GM19463 (cell line): ENCODE measurements around the gene IDH3B.

Experiments used
- ATAC-seq: cut with Tn5 transposase; IDR thresholded peaks from one replicate; pipeline ENCODE4 v1.9.1; 2021; ENCODE audit warnings: mild to moderate bottlenecking, moderate library complexity; ENCODE audit not compliant: unreplicated experiment

Gene IDH3B

GRCh38 chr20:2624190-2624589 is 39.8 kb downstream of the IDH3B start:
- no peak for ATAC-seq

DNA sequence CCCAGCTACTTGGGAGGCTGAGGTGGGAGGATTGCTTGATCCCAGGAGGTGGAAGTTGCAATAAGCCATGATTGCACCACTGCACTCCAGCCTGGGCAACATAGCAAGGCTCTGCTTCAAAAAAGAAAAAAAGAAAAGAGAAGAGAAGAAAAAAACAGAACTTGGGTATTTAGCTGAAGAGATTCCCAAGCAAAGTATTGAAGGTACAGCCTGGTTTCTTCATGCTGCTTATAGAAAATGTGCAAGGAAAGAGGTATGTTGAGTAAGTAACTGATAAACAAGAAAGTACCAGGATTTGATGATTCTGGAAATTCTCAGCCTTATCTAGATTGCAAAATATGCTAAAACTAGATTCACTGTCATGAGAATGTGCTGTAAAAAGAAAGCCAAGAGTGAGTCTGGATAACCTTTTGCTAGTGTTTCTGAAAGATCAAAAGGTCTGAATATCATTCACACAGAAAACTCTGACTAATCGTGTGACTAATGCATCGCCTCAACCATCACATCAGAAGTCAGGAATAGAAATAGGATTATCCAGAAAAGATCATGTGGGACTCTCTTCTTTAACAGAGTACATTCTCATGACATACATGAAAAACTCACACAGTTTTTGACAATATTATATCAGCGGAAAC is 43.9 kb downstream of the IDH3B start:
- ATAC-seq, result no peak

DNA sequence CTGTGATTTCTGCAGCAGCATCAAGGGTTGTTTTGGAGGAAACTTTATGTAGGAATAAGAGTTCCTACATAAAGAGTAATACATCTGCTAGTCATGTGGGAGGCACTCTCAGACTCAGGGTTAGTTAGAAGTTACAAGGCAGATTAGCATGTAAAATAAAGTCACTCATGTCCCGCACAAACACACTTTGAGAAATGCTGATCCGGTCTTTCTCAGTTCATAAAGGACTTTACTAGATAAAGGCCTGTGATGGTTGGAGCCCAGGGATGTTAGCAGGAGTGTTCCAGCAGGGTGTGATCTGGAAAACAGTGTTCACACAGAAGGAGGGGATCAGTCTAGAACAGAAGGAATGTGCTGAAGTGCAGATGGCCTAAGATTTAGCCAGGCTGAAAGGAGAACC is 44.7 kb downstream of the IDH3B start:
- no peak for ATAC-seq

DNA sequence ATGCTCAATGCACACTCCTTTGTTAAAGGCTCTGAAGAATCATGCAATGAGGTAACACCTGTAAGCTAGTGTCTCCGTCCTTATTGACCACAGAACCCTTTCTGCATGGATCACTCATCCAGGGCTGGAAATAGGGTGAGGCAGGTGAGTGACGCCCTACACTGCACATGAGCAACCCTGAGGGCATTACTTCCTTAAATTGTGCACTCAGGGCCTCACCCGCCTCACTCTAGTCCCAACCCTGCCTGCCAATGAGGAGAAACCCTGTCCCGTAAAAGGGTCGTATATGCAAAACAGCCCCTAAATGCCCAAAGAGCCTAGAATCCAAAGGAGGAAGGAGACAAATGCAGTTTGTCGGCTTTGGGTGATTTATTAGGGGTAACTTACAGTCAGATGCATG is 45.2 kb downstream of the IDH3B start:
- no peak for ATAC-seq

- ATAC-seq, result peak; percentile 44
Observed at GRCh38 chr20:2617099-2617714, 46.8 kb downstream of the IDH3B start.

GRCh38 chr20:2616634-2617033 is 47.4 kb downstream of the IDH3B start:
- ATAC-seq, result no peak

- ATAC-seq, result no peak
Observed at GRCh38 chr20:2612073-2612472, 51.9 kb downstream of the IDH3B start.

GRCh38 chr20:2610941-2611720 is 52.9 kb downstream of the IDH3B start:
- ATAC-seq, result no peak

DNA sequence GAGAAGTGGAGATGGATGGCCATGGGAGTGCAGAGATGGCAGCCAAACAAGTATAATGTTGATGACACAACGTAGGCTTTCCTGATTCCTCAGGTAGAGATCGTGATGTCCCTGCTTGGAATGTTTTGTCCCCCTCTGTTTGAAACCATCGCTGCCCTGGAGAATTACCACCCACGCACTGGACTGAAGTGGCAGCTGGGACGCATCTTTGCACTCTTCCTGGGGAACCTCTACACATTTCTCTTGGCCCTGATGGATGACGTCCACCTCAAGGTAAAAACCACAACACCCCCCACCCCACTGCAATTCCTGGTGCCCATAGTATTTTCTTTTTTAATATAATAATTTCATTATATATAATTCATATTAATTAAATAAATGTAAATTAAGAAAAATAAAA is 53.7 kb downstream of the IDH3B start:
- no peak for ATAC-seq
